GM18907 (cell line): ENCODE results near the gene CNKSR3.

Source experiments
- ATAC-seq: cut with Tn5 transposase; IDR thresholded peaks from one replicate; pipeline ENCODE4 v1.9.1; 2021; ENCODE audit warnings: mild to moderate bottlenecking, moderate library complexity; ENCODE audit not compliant: unreplicated experiment

The CNKSR3 gene

GRCh38 chr6:154458565-154459470 lies 51.7 kb downstream of the CNKSR3 start:
- no peak for ATAC-seq

DNA sequence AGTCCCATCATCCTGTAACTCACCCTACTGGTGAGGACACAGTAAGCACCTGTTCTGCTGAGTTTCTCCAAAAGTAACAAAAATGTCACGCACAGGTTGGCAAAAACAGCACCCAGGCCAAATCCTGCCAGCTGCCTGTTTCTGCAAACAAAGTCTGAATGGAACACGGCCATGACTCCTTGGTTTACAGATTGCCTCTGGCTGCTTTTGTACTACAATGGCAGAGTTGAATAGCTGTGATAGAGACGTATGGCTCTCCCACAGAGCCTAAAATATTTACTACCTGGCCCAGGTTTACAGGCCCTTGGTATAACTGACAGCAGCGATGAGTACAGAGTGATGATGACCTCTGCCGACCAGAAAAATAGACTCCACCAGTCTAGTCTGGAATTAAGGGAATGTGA lies 52.6 kb downstream of the CNKSR3 start:
- no peak for ATAC-seq

- ATAC-seq = no peak
Observed at GRCh38 chr6:154457046-154457713, 53.3 kb downstream of the CNKSR3 start.

DNA sequence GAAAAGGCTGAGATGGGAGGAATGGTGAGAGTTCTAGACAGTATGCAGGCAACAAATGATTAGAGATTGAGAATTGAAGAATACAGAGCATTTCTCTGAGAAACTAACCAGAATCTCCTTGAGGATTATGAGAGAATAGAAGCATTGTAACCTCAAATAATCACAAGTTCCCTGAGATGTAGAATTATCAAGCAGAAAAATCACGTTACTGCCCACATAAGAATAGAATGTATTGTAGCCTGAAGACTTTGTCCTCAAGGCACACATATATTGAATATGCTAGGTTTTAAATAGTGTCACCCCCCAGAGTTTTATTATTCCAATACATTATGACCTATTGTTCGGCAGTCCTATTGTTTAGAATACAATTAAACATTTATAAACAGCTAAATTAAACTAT lies 57.2 kb downstream of the CNKSR3 start:
- no peak for ATAC-seq

DNA sequence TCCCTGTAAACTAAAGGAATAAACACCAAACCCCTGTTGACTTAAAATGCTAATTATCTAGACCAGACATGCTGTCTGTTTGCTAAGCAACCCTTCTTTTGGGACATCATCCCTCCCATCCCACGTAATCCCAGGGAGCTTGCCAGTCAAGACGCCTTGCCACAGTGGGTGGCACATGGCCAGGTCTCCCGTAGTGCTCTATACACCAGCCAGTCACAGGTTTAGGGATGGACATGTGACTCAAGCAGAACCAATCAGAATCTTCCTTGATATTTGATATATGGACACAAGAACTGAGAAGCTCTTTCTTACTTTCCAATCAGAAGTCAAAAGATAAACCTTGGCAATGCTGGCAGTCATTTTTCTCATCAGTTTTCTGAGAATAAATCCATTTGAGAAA lies 60.0 kb downstream of the CNKSR3 start:
- ATAC-seq = no peak

DNA sequence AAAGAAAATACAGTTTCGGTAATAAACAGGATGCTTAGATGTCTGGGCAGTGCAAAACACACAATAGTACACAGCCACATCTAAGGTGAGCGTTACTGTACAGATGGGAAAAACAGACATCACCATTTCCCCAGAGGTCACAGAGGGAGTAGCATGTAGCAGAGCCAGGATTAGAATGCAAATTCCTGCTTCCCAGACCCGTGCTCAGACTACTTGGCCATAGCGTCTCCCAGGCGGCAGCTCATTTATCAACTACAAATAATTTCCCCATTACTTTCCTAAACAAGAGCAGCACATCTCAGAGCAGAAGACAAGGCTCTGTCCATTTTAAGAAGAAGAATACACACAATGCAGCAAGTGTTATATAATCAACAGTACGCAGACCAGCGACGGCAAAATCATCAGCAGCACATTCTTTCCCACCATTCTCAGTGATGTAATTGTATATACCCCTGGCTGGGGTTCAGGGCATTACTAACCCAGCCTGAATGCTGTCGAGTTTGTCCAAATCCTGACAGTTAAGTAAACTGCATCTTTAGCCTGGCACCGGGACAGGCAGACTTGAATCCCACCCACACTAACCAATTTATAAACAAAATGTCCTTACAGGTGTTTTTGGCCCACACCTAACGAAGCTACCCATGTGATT lies 61.9 kb downstream of the CNKSR3 start:
- no peak for ATAC-seq

GRCh38 chr6:154447954-154448353 lies 62.5 kb downstream of the CNKSR3 start:
- ATAC-seq = no peak

- no peak for ATAC-seq
Observed at GRCh38 chr6:154446984-154447383, 63.5 kb downstream of the CNKSR3 start.

DNA sequence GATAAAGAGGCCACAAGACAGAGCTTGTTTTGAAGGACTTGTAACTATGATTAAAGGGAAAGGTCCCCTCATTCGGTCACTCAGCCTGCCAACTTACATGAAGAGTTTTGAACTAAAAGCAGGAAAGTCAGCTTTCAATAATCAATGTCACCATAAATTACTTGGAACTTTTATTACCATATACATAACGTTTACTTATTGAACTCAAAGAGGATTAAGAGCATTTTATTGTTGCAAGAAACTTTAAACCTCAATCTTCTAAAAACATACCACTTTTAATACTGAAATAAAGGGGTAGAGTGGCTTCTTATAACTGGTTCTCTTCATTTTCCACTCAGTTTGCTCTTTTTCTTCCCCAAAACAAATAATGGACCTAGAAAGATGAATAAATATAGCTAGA lies 65.1 kb downstream of the CNKSR3 start:
- ATAC-seq = no peak

DNA sequence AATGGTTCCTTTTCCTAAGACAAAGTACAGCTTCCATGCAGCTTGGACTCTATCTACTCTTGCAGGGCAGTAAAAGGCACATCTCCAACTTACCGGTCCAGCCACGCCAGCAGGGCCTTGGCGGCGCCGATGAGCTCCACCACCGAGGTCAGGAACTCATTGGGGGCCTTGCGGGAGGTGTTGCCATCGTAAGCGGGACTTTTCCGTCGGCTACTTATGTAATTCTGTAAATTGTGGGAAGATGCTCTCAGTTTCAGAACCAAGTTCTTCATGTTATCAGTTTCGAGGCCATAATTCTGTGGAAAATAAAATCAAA lies 68.5 kb downstream of the CNKSR3 start:
- no peak for ATAC-seq

GRCh38 chr6:154440422-154441043 lies 70.0 kb downstream of the CNKSR3 start:
- ATAC-seq = no peak

- no peak for ATAC-seq
Observed at GRCh38 chr6:154440022-154440421, 70.5 kb downstream of the CNKSR3 start.

- ATAC-seq = no peak
Observed at GRCh38 chr6:154438882-154439415, 71.5 kb downstream of the CNKSR3 start.

DNA sequence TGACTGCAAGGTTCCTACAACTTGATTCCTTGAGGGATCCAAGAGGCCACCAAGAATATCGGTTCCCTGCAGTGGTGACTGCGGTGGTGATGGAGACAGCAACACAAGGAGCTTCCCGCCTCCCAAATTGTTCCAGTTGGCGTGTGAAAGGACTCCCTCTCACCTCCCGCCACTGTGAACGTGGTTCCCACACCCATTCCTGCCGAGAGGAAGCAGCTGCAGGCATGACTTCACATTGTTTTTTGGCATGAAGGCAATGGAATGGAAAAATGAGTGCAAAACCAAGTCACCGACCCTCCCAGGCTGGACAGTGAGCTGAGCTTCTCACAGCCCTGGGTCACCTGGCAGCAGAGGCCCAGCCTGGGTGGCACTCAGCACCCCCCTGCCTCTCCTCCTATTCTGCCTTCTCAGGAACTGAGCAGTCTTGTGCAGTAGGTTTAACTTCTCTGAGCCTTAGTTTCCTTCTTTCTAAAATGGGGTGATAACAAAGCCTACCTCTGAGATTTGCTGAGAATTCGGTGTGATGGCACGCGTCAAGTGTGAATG lies 75.0 kb downstream of the CNKSR3 start:
- ATAC-seq = no peak

- no peak for ATAC-seq
Observed at GRCh38 chr6:154434662-154435061, 75.8 kb downstream of the CNKSR3 start.

GRCh38 chr6:154433477-154434241 lies 76.8 kb downstream of the CNKSR3 start:
- ATAC-seq = no peak

- ATAC-seq = no peak
Observed at GRCh38 chr6:154432533-154433476, 77.7 kb downstream of the CNKSR3 start.

DNA sequence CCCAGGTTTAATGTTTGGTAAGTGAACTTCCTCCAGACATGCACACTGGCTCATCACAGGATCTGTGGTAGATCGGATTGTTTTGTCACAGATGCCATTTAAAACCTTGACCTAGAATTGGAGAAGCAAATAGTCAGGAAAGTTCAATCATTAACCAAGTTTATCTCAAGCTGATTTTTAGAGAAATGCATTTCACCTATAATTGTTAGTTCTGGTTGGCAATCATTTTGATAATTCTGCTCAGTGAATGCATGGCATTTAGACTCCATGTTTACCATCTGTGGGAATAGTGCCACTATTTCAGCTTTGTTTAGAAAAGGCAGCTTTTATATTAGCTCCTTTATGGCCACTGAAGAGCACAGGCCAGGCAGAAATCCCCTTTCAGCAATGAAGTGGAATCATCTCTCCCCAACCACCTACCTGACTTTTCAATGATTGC lies 80.0 kb downstream of the CNKSR3 start:
- peak; percentile 47 for ATAC-seq

GRCh38 chr6:154429711-154430110 lies 80.8 kb downstream of the CNKSR3 start:
- ATAC-seq = no peak
